Chondrocyte (in vitro differentiated cells): ENCODE measurements around the gene NKX2-4. TPM values are rescaled to one million over a fixed set of nuclear protein-coding genes. Genes with fewer than 3 reads are reported as not detected.
"Not testable (repeated sequence)": the region's sequence is repeated elsewhere in the genome, so short reads cannot be mapped to it uniquely, and the experiment has no call there.

Experiments used
- DNase-seq: peaks from one replicate; pipeline ENCODE4 v3.0.0; 2021; ENCODE audit warnings: mixed read lengths, low spot score
- H3K27ac Mint-ChIP-seq: one replicate; pipeline ENCODE4 v1.8.0; 2021; ENCODE audit warnings: mild to moderate bottlenecking, moderate library complexity, mixed read lengths; ENCODE audit not compliant: unreplicated experiment
- H3K27me3 Mint-ChIP-seq: 2 replicates; pipeline ENCODE4 v1.8.0; 2021; ENCODE audit warnings: low read depth, mixed read lengths
- H3K36me3 Mint-ChIP-seq: 2 replicates; pipeline ENCODE4 v1.8.0; 2021; ENCODE audit warnings: low read depth, mixed read lengths
- H3K4me1 Mint-ChIP-seq: 2 replicates; pipeline ENCODE4 v1.8.0; 2021; ENCODE audit warnings: low read depth, mild to moderate bottlenecking, mixed read lengths
- H3K4me3 Mint-ChIP-seq: one replicate; pipeline ENCODE4 v1.8.0; 2021; ENCODE audit warnings: mild to moderate bottlenecking, moderate library complexity, mixed read lengths; ENCODE audit not compliant: unreplicated experiment
- H3K9me3 Mint-ChIP-seq: 2 replicates; pipeline ENCODE4 v1.8.0; 2021; ENCODE audit warnings: low read depth, mixed read lengths
- CTCF ChIP-seq: fragments of 200-600 bp; sonication (generic); IDR thresholded peaks from 2 replicates; pipeline ENCODE4 v1.5.0; 2021; ENCODE audit warnings: antibody characterized with exemption, mild to moderate bottlenecking, moderate library complexity
- total RNA-seq: library from RNA; stranded (reverse); gene quantifications from 3 replicates; pipeline ENCODE4 v1.2.1, GENCODE V29; 2021

NKX2-4 gene
- total RNA-seq, 1 donor from 2014 or later = not detected

GRCh38 chr20:21433329-21433890 is 36.1 kb upstream of the NKX2-4 start:
- Mint-ChIP-seq H3K4me3 (no peak overlapping the region), H3K27me3 (peaks cover 13% of the 10 kb centered on the region), H3K27ac (no peak overlapping the region), H3K9me3 (no peaks in the 10 kb centered on the region), H3K36me3 (no peaks in the 10 kb centered on the region), H3K4me1 (peaks cover 22% of the 10 kb centered on the region)
- no peak for DNase-seq
- TF ChIP-seq CTCF = no peak

GRCh38 chr20:21432911-21433310 is 35.6 kb upstream of the NKX2-4 start:
- H3K4me3 Mint-ChIP-seq = no peak overlapping the region
- no peak for DNase-seq
- H3K9me3 Mint-ChIP-seq = no peaks in the 10 kb centered on the region
- no peak for TF ChIP-seq CTCF
- H3K4me1 Mint-ChIP-seq = peaks cover 22% of the 10 kb centered on the region
- H3K36me3 Mint-ChIP-seq = no peaks in the 10 kb centered on the region
- H3K27ac Mint-ChIP-seq = no peak overlapping the region
- H3K27me3 Mint-ChIP-seq = peaks cover 16% of the 10 kb centered on the region

- no peak for DNase-seq
- TF ChIP-seq CTCF = no peak
- H3K36me3 Mint-ChIP-seq = peaks cover 2% of the 10 kb centered on the region
- no peak overlapping the region for H3K27ac Mint-ChIP-seq
- no peaks in the 10 kb centered on the region for H3K4me1 Mint-ChIP-seq
- peaks cover 13% of the 10 kb centered on the region for H3K9me3 Mint-ChIP-seq
- peaks cover 16% of the 10 kb centered on the region for H3K27me3 Mint-ChIP-seq
- H3K4me3 Mint-ChIP-seq = no peak overlapping the region
These were observed 32.7 kb upstream of the NKX2-4 start for GRCh38 chr20:21430020-21430419.

GRCh38 chr20:21424846-21425245 is 27.5 kb upstream of the NKX2-4 start:
- no peak for TF ChIP-seq CTCF
- Mint-ChIP-seq H3K27ac (no peak overlapping the region), H3K4me1 (no peaks in the 10 kb centered on the region), H3K4me3 (no peak overlapping the region), H3K36me3 (peaks cover 8% of the 10 kb centered on the region), H3K27me3 (peaks cover 8% of the 10 kb centered on the region), H3K9me3 (peaks cover 44% of the 10 kb centered on the region)
- DNase-seq = no peak

- H3K4me1 Mint-ChIP-seq, DNase-seq, H3K4me3 Mint-ChIP-seq, H3K27me3 Mint-ChIP-seq, H3K27ac Mint-ChIP-seq, H3K36me3 Mint-ChIP-seq: not testable (repeated sequence)
- H3K9me3 Mint-ChIP-seq = peaks cover 46% of the 10 kb centered on the region
These were observed 26.4 kb upstream of the NKX2-4 start for GRCh38 chr20:21423712-21424111.

- no peaks in the 10 kb centered on the region for H3K4me1 Mint-ChIP-seq
- peaks cover 50% of the 10 kb centered on the region for H3K9me3 Mint-ChIP-seq
These were observed 24.4 kb upstream of the NKX2-4 start for GRCh38 chr20:21421601-21422236.

GRCh38 chr20:21419147-21419546 is 21.8 kb upstream of the NKX2-4 start:
- not testable (repeated sequence) for H3K27ac Mint-ChIP-seq, DNase-seq, H3K4me3 Mint-ChIP-seq, H3K4me1 Mint-ChIP-seq
- peaks cover 38% of the 10 kb centered on the region for H3K9me3 Mint-ChIP-seq
- H3K36me3 Mint-ChIP-seq = peaks cover 11% of the 10 kb centered on the region
- H3K27me3 Mint-ChIP-seq = peaks cover 42% of the 10 kb centered on the region

More at GRCh38 chr20:21421601-21422236, 24.4 kb upstream of the NKX2-4 start:
- H3K4me3 Mint-ChIP-seq = no peak overlapping the region
- H3K27me3 Mint-ChIP-seq = peaks cover 19% of the 10 kb centered on the region
- TF ChIP-seq CTCF = no peak
- peaks cover 10% of the 10 kb centered on the region for H3K36me3 Mint-ChIP-seq
- no peak overlapping the region for H3K27ac Mint-ChIP-seq
- DNase-seq = no peak

GRCh38 chr20:21413996-21414395 is 16.7 kb upstream of the NKX2-4 start:
- Mint-ChIP-seq H3K9me3 (peaks cover 28% of the 10 kb centered on the region), H3K27me3 (peaks cover 72% of the 10 kb centered on the region), H3K36me3 (peaks cover 12% of the 10 kb centered on the region)
- H3K4me3 Mint-ChIP-seq, DNase-seq, H3K4me1 Mint-ChIP-seq, H3K27ac Mint-ChIP-seq: not testable (repeated sequence)
